ENCODE results near the gene ZNF66. TPM values are rescaled to one million over a fixed set of nuclear protein-coding genes. Genes with fewer than 3 reads are reported as not detected.
A peak's percentile ranks its signal among the peaks of the same experiment; 100 is the strongest.
"Not testable (repeated sequence)": the region's sequence is repeated elsewhere in the genome, so short reads cannot be mapped to it uniquely, and the experiment has no call there.

Gene ZNF66
- polyA plus RNA-seq = 4.3 TPM
- long read RNA-seq, donor 1 = 0 reads
- long read RNA-seq, donor 2, partial matches to known transcripts = 7 of 8 reads
- long read RNA-seq, donor 2, other reads (novel, unspliced or antisense) = 0 of 8 reads
- long read RNA-seq, donor 3 = 0 reads
- long read RNA-seq, donor 4 = 0 reads
- long read RNA-seq, donor 5 = 0 reads
- long read RNA-seq, donor 6 = 0 reads
- long read RNA-seq, donor 7, partial matches to known transcripts = 0 of 8 reads
- long read RNA-seq, donor 7, other reads (novel, unspliced or antisense) = 7 of 8 reads
- long read RNA-seq, donor 8, partial matches to known transcripts = 0 of 16 reads
- long read RNA-seq, donor 8, other reads (novel, unspliced or antisense) = 13 of 16 reads
- long read RNA-seq, donor 9 = 0 reads
- long read RNA-seq, donor 10, partial matches to known transcripts = 0 of 2 reads
- long read RNA-seq, donor 10, other reads (novel, unspliced or antisense) = 0 of 2 reads
- long read RNA-seq, donor 11 = 0 reads

DNA sequence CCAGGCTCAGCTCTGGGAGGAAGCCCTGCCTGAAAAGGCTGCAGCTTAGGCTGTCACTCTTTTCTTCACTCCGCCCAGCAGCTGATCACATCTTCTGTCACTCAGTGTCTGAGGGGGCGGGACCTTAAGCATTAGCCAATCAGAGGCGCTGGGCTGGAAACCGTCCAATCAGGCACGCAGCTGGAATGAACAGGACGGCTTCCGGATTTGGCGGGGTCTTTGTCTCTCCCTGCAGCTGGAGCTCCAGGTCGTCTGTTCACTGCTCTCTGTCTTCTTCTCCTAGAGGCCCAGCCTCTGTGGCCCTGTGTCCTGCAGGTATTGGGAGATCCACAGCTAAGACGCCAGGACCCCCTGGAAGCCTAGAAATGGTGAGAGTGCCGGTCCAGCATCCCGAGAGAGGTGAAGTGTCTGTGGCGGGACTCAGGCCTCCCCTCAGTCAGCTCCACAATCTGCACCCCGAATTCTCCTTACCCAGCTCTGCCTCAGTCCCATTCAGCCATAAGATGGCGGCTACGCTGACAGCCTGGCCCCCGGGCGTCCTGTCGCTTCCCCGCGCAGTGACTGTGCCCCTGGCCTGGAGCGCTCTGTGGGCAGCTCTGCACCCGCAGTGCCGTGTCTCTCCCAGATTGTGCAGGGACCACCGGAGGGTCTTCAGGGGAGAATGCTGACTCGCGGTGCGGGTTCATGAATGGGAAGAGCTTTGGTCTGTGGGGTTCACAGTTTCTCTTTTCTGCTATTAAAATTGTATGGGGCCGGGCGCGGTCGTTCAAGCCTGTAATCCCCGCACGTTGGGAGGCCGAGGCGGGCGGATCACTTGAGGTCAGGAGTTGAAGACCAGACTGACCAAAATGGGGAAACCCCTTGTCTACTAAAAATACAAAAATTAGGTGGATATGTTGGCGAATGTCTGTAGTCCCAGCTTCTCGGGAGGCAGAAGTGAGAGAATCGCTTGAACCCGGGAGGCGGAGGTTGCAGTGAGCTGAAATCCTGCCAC lies at the start of gene ZNF66:
TSS of gene ZNF66 (plus strand) at position 222 of the 994 bp plus-strand sequence. CDS start at position 366, 144 bp downstream.
- 0% methylated on average over 3 of the region's 42 CpGs for WGBS (ENCODE audit: insufficient coverage, low lambda C conversion rate)
- peaks cover 3% of the 10 kb centered on the region for H3K36me3 ChIP-seq (ENCODE audit: control insufficient read depth, insufficient read depth, low read length)
- peak within 1 kb of the TSS; percentile 81 for H3K4me3 ChIP-seq (ENCODE audit: low read length)
- no peaks in the 10 kb centered on the region for H3K27me3 ChIP-seq (ENCODE audit: control insufficient read depth, insufficient read depth, low read length)
- peak; percentile 91 to 97 for DNase-seq
- H3K9me3 ChIP-seq (ENCODE audit: control insufficient read depth, low read depth, low read length) = no peaks in the 10 kb centered on the region
- H3K4me1 ChIP-seq (ENCODE audit: control insufficient read depth, insufficient read depth, low read length) = no peaks in the 10 kb centered on the region
- H3K27ac ChIP-seq (ENCODE audit: low read length) = peak within 1 kb of the TSS; percentile 77

DNA sequence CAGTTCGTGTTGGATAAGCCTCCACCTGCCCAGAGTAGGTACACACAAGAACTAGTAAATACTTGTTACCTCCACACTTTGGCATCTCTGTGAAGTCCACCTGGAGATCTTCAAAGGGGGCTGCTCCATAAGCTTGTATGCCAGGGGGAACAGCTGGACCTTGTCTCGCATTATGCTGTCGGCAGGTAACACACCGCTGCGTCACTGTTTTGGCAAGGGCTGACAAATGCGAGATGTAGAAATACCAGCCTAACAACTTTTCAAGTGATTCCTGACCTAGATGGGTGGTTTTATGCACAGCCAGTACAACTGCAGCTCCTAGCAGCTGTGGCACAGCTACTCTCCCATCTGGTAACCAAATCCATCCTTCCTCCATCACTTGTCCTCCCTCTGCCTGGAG lies 25.9 kb upstream of the ZNF66 start:
- not testable (repeated sequence) for H3K4me3 ChIP-seq (ENCODE audit: low read length); DNase-seq
- WGBS (ENCODE audit: insufficient coverage, low lambda C conversion rate) = no CpG with 5 or more reads among the region's 6 CpGs

DNA sequence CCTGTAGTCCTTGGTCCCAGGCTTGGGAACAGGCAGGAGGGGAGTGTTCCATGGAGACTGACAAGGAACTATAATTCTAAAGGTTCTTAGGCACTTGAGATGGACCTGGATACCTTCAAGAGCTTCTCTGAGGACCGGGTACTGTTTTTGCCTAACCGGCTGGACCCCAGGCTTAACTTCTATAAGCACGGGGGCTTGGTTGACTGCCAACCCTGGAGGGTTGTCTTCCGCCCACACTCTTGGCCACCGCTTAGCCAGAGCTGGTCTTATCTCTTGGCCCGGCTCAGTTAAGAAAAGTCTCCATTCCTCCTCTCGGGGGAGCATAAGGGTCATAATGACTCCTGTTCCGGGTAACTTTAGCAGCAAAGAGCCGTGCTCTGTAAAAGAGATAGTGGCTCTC lies 23.8 kb upstream of the ZNF66 start:
- no CpG with 5 or more reads among the region's 9 CpGs for WGBS (ENCODE audit: insufficient coverage, low lambda C conversion rate)
- H3K27ac ChIP-seq (ENCODE audit: low read length); DNase-seq; H3K9me3 ChIP-seq (ENCODE audit: control insufficient read depth, low read depth, low read length); H3K4me3 ChIP-seq (ENCODE audit: low read length); H3K27me3 ChIP-seq (ENCODE audit: control insufficient read depth, insufficient read depth, low read length); H3K4me1 ChIP-seq (ENCODE audit: control insufficient read depth, insufficient read depth, low read length); H3K36me3 ChIP-seq (ENCODE audit: control insufficient read depth, insufficient read depth, low read length): not testable (repeated sequence)

More for the DNA sequence above, 25.9 kb upstream of the ZNF66 start:
- H3K27ac ChIP-seq (ENCODE audit: low read length); H3K4me1 ChIP-seq (ENCODE audit: control insufficient read depth, insufficient read depth, low read length); H3K27me3 ChIP-seq (ENCODE audit: control insufficient read depth, insufficient read depth, low read length); H3K9me3 ChIP-seq (ENCODE audit: control insufficient read depth, low read depth, low read length); H3K36me3 ChIP-seq (ENCODE audit: control insufficient read depth, insufficient read depth, low read length): not testable (repeated sequence)

DNA sequence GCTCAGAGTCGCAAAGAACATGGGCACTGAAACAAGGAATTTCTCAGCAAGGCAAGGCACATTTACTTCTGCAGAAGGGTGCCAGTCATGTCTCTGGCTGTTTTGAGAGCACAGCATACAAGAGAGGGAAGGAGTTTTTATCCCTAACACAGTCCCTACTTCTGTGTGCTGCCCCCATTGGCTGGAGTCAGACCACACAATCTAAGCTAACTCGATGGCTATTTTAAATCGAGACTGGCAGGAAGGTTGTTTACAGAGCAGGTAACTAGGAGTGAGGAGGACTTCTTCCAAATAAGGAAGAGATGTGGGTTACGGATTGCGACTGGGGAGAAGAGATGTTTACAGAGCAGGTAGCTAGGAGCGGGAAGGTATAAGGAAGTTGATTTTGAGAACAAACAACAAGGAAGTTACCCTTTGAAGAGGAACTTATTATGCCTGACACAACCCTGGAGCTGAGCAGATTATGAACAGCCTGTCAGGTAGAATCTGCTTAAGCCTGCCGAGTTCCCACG lies 6.8 kb upstream of the ZNF66 start:
- H3K4me1 ChIP-seq (ENCODE audit: control insufficient read depth, insufficient read depth, low read length); DNase-seq; H3K27me3 ChIP-seq (ENCODE audit: control insufficient read depth, insufficient read depth, low read length); H3K27ac ChIP-seq (ENCODE audit: low read length); H3K36me3 ChIP-seq (ENCODE audit: control insufficient read depth, insufficient read depth, low read length); H3K4me3 ChIP-seq (ENCODE audit: low read length); H3K9me3 ChIP-seq (ENCODE audit: control insufficient read depth, low read depth, low read length): not testable (repeated sequence)
- WGBS (ENCODE audit: insufficient coverage, low lambda C conversion rate) = 87% methylated on average over 3 of the region's 8 CpGs

DNA sequence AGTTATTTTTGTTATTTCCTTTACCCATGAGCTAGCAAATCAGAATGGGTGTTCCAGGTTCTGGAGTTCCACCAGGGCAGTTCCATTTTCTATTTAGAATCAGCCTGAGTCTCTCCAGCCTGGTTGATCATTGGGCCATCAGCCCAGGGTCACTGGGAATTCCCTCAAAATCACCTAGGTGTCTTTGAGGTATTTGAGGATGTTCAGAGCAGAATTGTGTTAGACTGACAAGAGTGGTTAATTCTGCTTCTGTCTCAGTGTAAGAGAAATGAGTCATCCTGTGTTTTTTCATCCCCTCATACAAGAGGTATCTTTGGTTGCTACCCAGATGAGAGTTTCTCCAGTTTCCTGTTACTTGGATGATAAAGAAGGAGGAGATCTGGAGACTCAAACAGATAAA lies 11.7 kb downstream of the ZNF66 start:
- no peaks in the 10 kb centered on the region for H3K27me3 ChIP-seq (ENCODE audit: control insufficient read depth, insufficient read depth, low read length)
- H3K4me3 ChIP-seq (ENCODE audit: low read length) = no peak overlapping the region
- H3K27ac ChIP-seq (ENCODE audit: low read length) = no peak overlapping the region
- DNase-seq = no peak
- peaks cover 5% of the 10 kb centered on the region for H3K9me3 ChIP-seq (ENCODE audit: control insufficient read depth, low read depth, low read length)
- H3K36me3 ChIP-seq (ENCODE audit: control insufficient read depth, insufficient read depth, low read length) = peaks cover 14% of the 10 kb centered on the region
- no peaks in the 10 kb centered on the region for H3K4me1 ChIP-seq (ENCODE audit: control insufficient read depth, insufficient read depth, low read length)

DNA sequence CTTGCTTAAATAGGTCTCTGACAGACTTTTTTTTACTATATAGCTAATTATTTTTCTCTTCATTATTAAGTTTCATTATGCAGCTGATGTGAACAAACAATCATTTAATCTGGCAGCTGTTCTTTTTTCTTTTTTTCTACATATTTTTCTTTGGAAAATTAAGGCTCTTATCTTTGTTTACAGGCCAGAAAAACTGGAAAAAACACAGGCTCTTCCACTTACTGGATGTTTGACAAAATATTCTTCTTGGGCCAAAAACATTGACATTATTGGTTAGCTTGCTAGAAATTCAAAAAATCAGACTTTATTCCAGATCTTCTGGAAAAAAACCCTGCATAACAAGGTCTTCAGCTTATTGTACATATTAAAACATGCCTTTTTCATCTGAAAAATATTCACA lies 15.7 kb downstream of the ZNF66 start:
- Histone ChIP-seq H3K9me3 (ENCODE audit: control insufficient read depth, low read depth, low read length) (peaks cover 6% of the 10 kb centered on the region), H3K4me3 (ENCODE audit: low read length) (no peak overlapping the region), H3K4me1 (ENCODE audit: control insufficient read depth, insufficient read depth, low read length) (no peaks in the 10 kb centered on the region), H3K27ac (ENCODE audit: low read length) (no peak overlapping the region), H3K36me3 (ENCODE audit: control insufficient read depth, insufficient read depth, low read length) (peaks cover 12% of the 10 kb centered on the region), H3K27me3 (ENCODE audit: control insufficient read depth, insufficient read depth, low read length) (no peaks in the 10 kb centered on the region)
- DNase-seq = no peak

DNA sequence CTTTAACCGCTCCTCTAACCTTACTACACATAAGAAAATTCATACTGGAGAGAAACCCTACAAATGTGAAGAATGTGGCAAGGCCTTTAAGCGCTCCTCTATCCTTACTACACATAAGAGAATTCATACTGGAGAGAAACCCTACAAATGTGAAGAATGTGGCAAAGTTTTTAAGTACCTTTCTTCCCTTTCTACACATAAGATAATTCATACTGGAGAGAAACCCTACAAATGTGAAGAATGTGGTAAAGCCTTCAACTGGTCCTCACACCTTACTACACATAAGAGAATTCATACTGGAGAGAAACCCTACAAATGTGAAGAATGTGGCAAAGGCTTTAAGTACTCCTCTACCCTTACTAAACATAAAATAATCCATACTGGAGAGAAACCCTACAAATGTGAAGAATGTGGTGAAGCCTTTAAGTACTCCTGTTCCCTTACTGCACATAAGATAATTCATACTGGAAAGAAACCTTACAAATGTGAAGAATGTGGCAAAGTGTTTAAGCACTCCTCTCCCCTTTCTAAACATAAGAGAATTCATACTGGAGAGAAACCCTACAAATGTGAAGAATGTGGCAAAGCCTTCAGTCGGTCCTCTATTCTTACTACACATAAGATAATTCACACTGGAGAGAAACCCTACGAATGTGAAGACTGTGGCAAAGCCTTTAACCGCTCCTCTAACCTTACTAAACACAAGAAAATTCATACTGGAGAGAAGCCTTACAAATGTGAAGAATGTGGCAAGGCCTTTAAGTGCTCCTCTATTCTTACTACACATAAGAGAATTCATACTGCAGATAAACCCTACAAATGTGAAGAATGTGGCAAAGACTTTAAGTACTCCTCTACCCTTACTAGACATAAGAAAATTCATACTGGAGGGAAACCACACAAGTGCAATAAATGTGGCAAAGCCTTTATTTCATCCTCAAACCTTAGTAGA lies 30.5 kb downstream of the ZNF66 start:
- H3K9me3 ChIP-seq (ENCODE audit: control insufficient read depth, low read depth, low read length) = peaks cover 16% of the 10 kb centered on the region
- not testable (repeated sequence) for H3K4me1 ChIP-seq (ENCODE audit: control insufficient read depth, insufficient read depth, low read length); H3K4me3 ChIP-seq (ENCODE audit: low read length); H3K36me3 ChIP-seq (ENCODE audit: control insufficient read depth, insufficient read depth, low read length); H3K27ac ChIP-seq (ENCODE audit: low read length); DNase-seq; H3K27me3 ChIP-seq (ENCODE audit: control insufficient read depth, insufficient read depth, low read length)
- no CpG with 5 or more reads among the region's 5 CpGs for WGBS (ENCODE audit: insufficient coverage, low lambda C conversion rate)

DNA sequence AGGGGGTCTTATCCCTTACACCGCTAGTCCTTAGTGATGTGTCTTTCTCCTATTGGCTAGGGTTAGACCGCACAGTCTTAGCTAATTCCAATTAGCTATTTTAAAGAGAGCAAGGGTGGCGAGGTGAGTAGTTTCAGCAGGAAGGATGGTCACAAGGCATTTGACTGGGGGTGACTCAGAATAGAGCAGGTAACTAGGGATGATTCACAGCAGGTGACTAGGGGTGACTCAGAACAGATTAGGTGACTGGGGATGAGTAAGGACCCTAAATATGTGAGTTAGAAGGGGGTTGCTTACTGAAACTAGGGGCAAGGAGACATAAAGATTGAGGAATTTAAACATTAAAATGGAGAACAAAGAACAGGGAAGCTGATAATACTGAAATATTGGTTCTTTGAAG lies 64.3 kb downstream of the ZNF66 start:
- no peaks in the 10 kb centered on the region for H3K9me3 ChIP-seq (ENCODE audit: control insufficient read depth, low read depth, low read length)
- H3K27ac ChIP-seq (ENCODE audit: low read length) = no peak overlapping the region
- H3K36me3 ChIP-seq (ENCODE audit: control insufficient read depth, insufficient read depth, low read length) = no peaks in the 10 kb centered on the region
- no peaks in the 10 kb centered on the region for H3K4me1 ChIP-seq (ENCODE audit: control insufficient read depth, insufficient read depth, low read length)
- no peak overlapping the region for H3K4me3 ChIP-seq (ENCODE audit: low read length)
- no peaks in the 10 kb centered on the region for H3K27me3 ChIP-seq (ENCODE audit: control insufficient read depth, insufficient read depth, low read length)
- DNase-seq = no peak
- no CpG with 5 or more reads among the region's 3 CpGs for WGBS (ENCODE audit: insufficient coverage, low lambda C conversion rate)

Data from large intestine (tissue), 12 donors.